ENCODE results near the gene JAZF1. TPM values are rescaled to one million over a fixed set of nuclear protein-coding genes. Genes with fewer than 3 reads are reported as not detected.
A peak's percentile ranks its signal among the peaks of the same experiment; 100 is the strongest.

JAZF1 gene
- total and polyA plus RNA-seq, 2 donors (not counting 1 experiment from before 2014, with no cell fraction given), result 14.0 to 38.6 TPM

DNA sequence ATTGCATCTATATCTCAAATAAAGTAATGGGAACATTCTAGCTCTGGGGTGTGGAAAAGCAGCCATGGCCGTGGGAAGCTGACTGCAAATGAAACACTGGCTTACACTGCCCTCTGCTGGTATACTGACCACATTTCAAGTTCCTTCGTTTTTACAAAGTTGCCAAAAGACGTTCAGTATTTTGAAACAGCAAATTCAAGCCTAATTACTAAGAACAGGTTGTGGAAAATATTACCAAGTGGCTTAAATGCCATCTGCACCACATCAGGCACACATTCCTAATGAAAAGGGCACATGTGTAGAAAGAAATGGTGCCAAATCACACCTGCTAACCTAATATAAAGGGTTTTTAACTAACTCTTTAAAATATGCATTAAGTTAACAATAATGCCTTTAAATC, 83.9 kb downstream of the JAZF1 start:
- Histone ChIP-seq H3K4me3 (ENCODE audit: control extremely low read depth in 1 of 5, extremely low read depth in 1 of 5, insufficient read depth in 1 of 5, low read depth in 2 of 5, low read length in 4 of 5) (no peak overlapping the region), H3K79me2 (ENCODE audit: control insufficient read depth, insufficient read depth, low read length) (peaks cover 65% of the 10 kb centered on the region), H3K9ac (ENCODE audit: low read length) (no peak overlapping the region), H3K9me3 (ENCODE audit: control extremely low read depth in 1 of 3, control insufficient read depth in 2 of 3, insufficient read depth in 1 of 3, low read length in 2 of 3) (no peaks in the 10 kb centered on the region), H3K27ac (ENCODE audit: low read length in 2 of 2) (no peak overlapping the region), H2AFZ (ENCODE audit: insufficient read depth, low read depth, low read length, poor library complexity, severe bottlenecking) (no peak overlapping the region), H3K27me3 (replicated peaks in 1 of 4; ENCODE audit: control extremely low read depth in 1 of 4, control insufficient read depth in 3 of 4, insufficient read depth in 4 of 4, low read length in 3 of 4) (no peaks in the 10 kb centered on the region), H3K36me3 (replicated peaks in 1 of 2; ENCODE audit: control extremely low read depth in 1 of 2, control insufficient read depth in 1 of 2, extremely low read depth in 1 of 2, insufficient read depth in 2 of 2, low read length in 1 of 2) (peaks cover 6 to 27% of the 10 kb centered on the region in 2 experiments), H4K20me1 (ENCODE audit: control insufficient read depth, insufficient read depth, low read length, poor library complexity, severe bottlenecking) (peaks cover 63% of the 10 kb centered on the region), H3K4me2 (replicated peaks; ENCODE audit: low read depth, low read length, poor library complexity, severe bottlenecking) (peak overlapping the region; percentile 10), H3K4me1 (ENCODE audit: control insufficient read depth in 2 of 2, insufficient read depth in 2 of 2, low read length in 2 of 2) (peaks cover 13 to 14% of the 10 kb centered on the region in 2 donors)
- peaks cover 38% of the 10 kb centered on the region for H3K4me1 Mint-ChIP-seq
- WGBS (ENCODE audit: insufficient coverage), result 14% methylated on average over 1 of the region's 3 CpGs
- DNase-seq (peak; percentile 69), ATAC-seq (ENCODE audit: low read depth) (peak; percentile 68)
- no peak overlapping the region for H3K4me3 Mint-ChIP-seq
- H3K27me3 Mint-ChIP-seq, result no peaks in the 10 kb centered on the region
- intact Hi-C loops (cut with micrococcal nuclease), result loop anchor here (1.0 to 10.0 kb wide), 4 partner anchors 34 to 900 kb away; partner anchors contain the start of gene JAZF1
- H3K9me3 Mint-ChIP-seq (ENCODE audit: insufficient read depth), result no peaks in the 10 kb centered on the region
- ChIA-PET CTCF (interaction anchor here (0.6 to 6.6 kb wide), 38 partner anchors 9 to 901 kb away, joined by 3 to 60 read pairs (median 4); no protein-coding TSS in a partner anchor), POLR2A (no interaction called here)
- H3K27ac Mint-ChIP-seq, result no peak overlapping the region
- TF ChIP-seq CTCF (IDR thresholded peaks at IDR 0.05) (peak; percentile 99), EZH2 (IDR thresholded peaks at IDR 0.05; ENCODE audit: borderline replicate concordance, insufficient read depth, low read depth, low read length, poor library complexity, severe bottlenecking) (no peak)

- Histone ChIP-seq H4K20me1 (ENCODE audit: control insufficient read depth, insufficient read depth, low read length, poor library complexity, severe bottlenecking) (peaks cover 63% of the 10 kb centered on the region), H3K9me3 (ENCODE audit: control extremely low read depth in 1 of 3, control insufficient read depth in 2 of 3, insufficient read depth in 1 of 3, low read length in 2 of 3) (no peaks in the 10 kb centered on the region), H3K4me3 (ENCODE audit: control extremely low read depth in 1 of 5, extremely low read depth in 1 of 5, insufficient read depth in 1 of 5, low read depth in 2 of 5, low read length in 4 of 5) (no peak overlapping the region), H3K4me2 (replicated peaks; ENCODE audit: low read depth, low read length, poor library complexity, severe bottlenecking) (no peak overlapping the region), H3K27ac (ENCODE audit: low read length in 2 of 2) (no peak overlapping the region), H3K27me3 (replicated peaks in 1 of 4; ENCODE audit: control extremely low read depth in 1 of 4, control insufficient read depth in 3 of 4, insufficient read depth in 4 of 4, low read length in 3 of 4) (no peaks in the 10 kb centered on the region), H3K9ac (ENCODE audit: low read length) (no peak overlapping the region), H2AFZ (ENCODE audit: insufficient read depth, low read depth, low read length, poor library complexity, severe bottlenecking) (no peak overlapping the region), H3K36me3 (replicated peaks in 1 of 2; ENCODE audit: control extremely low read depth in 1 of 2, control insufficient read depth in 1 of 2, extremely low read depth in 1 of 2, insufficient read depth in 2 of 2, low read length in 1 of 2) (peaks cover 3 to 22% of the 10 kb centered on the region in 2 experiments), H3K79me2 (ENCODE audit: control insufficient read depth, insufficient read depth, low read length) (peaks cover 75% of the 10 kb centered on the region), H3K4me1 (ENCODE audit: control insufficient read depth in 2 of 2, insufficient read depth in 2 of 2, low read length in 2 of 2) (peaks cover 13 to 14% of the 10 kb centered on the region in 2 donors)
- DNase-seq, result no peak
- Mint-ChIP-seq H3K4me1 (peaks cover 41% of the 10 kb centered on the region), H3K9me3 (ENCODE audit: insufficient read depth) (no peaks in the 10 kb centered on the region), H3K4me3 (no peak overlapping the region), H3K27ac (no peak overlapping the region), H3K27me3 (no peaks in the 10 kb centered on the region)
- no peak for ATAC-seq (ENCODE audit: low read depth)
- CTCF ChIA-PET, result interaction anchor here (0.5 to 6.6 kb wide), 12 partner anchors 10 to 899 kb away, joined by 3 to 60 read pairs (median 5); no protein-coding TSS in a partner anchor
- TF ChIP-seq EZH2 (IDR thresholded peaks at IDR 0.05; ENCODE audit: borderline replicate concordance, insufficient read depth, low read depth, low read length, poor library complexity, severe bottlenecking) (no peak), CTCF (IDR thresholded peaks at IDR 0.05) (no peak)
- POLR2A ChIA-PET, result interaction anchor here (0.6 kb wide), 1 partner anchor 123 kb away, joined by 3 read pairs; no protein-coding TSS in a partner anchor
- intact Hi-C loops (cut with micrococcal nuclease), result loop anchor here (5.0 to 10.0 kb wide), 2 partner anchors 87 to 170 kb away; partner anchors contain the start of gene JAZF1
- WGBS (ENCODE audit: insufficient coverage), result 60% methylated on average over 2 of the region's 4 CpGs
These were observed 85.4 kb downstream of the JAZF1 start for GRCh38 chr7:28095231-28095630.

All from B cell (primary cell).